Measurements from ENCODE around the gene KIF3A. TPM values are rescaled to one million over a fixed set of nuclear protein-coding genes. Genes with fewer than 3 reads are reported as not detected.

The KIF3A gene
- total RNA-seq, 1 experiment from 2014 or later, result 13.2 TPM

GRCh38 chr5:132742626-132743025 is 5.3 kb upstream of the KIF3A start:
- Histone ChIP-seq H3K9ac (ENCODE audit: extremely low read depth, insufficient read length, low read length) (no peak overlapping the region), H3K27ac (ENCODE audit: insufficient read length, low read depth, low read length) (no peak overlapping the region), H3K23ac (ENCODE audit: insufficient read length, low read depth, low read length) (no peak overlapping the region), H2AK5ac (ENCODE audit: insufficient read length, low read length) (no peak overlapping the region), H2BK5ac (ENCODE audit: insufficient read length, low read length) (no peak overlapping the region), H3K9me3 (ENCODE audit: control insufficient read depth, low read depth, low read length) (no peaks in the 10 kb centered on the region), H3K27me3 (ENCODE audit: insufficient read depth, low read length) (peaks cover 5% of the 10 kb centered on the region; the same call in 1 of the 2 replicates), H2AFZ (ENCODE audit: low read length) (no peak overlapping the region), H3K4me1 (ENCODE audit: insufficient read depth, low read length) (no peaks in the 10 kb centered on the region), H4K20me1 (ENCODE audit: control insufficient read depth, insufficient read depth, insufficient read length) (no peaks in the 10 kb centered on the region), H3K79me2 (ENCODE audit: insufficient read depth, low read length) (no peaks in the 10 kb centered on the region), H3K18ac (ENCODE audit: insufficient read length, low read depth, low read length) (no peak overlapping the region), H3K4me2 (ENCODE audit: insufficient read depth, insufficient read length, low read length) (no peak overlapping the region), H3T11ph (ENCODE audit: low read length) (no peak overlapping the region), H3K56ac (ENCODE audit: insufficient read length, low read depth, low read length) (no peak overlapping the region), H3K4ac (ENCODE audit: low read depth, low read length) (no peak overlapping the region), H2BK12ac (ENCODE audit: insufficient read length, low read depth, low read length) (no peak overlapping the region), H3K79me1 (ENCODE audit: insufficient read depth, low read depth, low read length, poor library complexity, severe bottlenecking) (no peaks in the 10 kb centered on the region), H2BK20ac (ENCODE audit: low read depth, low read length, poor library complexity, severe bottlenecking) (no peak overlapping the region), H2BK120ac (ENCODE audit: low read depth, low read length, poor library complexity, severe bottlenecking) (no peak overlapping the region), H4K91ac (ENCODE audit: insufficient read length, low read depth, low read length) (no peak overlapping the region), H3K23me2 (ENCODE audit: insufficient read length, low read depth, low read length, poor library complexity, severe bottlenecking) (peaks cover 4% of the 10 kb centered on the region), H4K5ac (ENCODE audit: insufficient read length, low read depth, low read length) (no peak overlapping the region), H3K14ac (ENCODE audit: insufficient read depth, low read length) (no peak overlapping the region), H2BK15ac (ENCODE audit: low read depth, low read length) (no peak overlapping the region), H4K8ac (replicated peaks; ENCODE audit: insufficient read length, low read depth, low read length) (no peak overlapping the region)
- peaks cover 41% of the 10 kb centered on the region for H3K27me3 Mint-ChIP-seq (ENCODE audit: low read depth)
- no peak overlapping the region for H3K4me3 Mint-ChIP-seq
- TF ChIP-seq CTCF (conservative IDR thresholded peaks at IDR 0.05), result no peak
- H3K27ac Mint-ChIP-seq, result no peak overlapping the region
- peaks cover 0 to 8% of the 10 kb centered on the region in 2 experiments; a peak in 2 of 4 replicates for H3K4me1 Mint-ChIP-seq
- DNase-seq, result no peak
- no peaks in the 10 kb centered on the region; a peak in 1 of 7 replicates for H3K36me3 Mint-ChIP-seq (ENCODE audit: insufficient read depth in 1 of 3, low read depth in 3 of 3)
- no CpG with 5 or more reads among the region's 5 CpGs for WGBS (ENCODE audit: extremely low coverage, insufficient read length, low lambda C conversion rate)
- H3K9me3 Mint-ChIP-seq, result peaks cover 0 to 3% of the 10 kb centered on the region in 2 experiments; a peak in 1 of 5 replicates
